Subcutaneous adipose tissue (tissue), 4 donors: ENCODE results near the gene CLK3. TPM values are rescaled to one million over a fixed set of nuclear protein-coding genes. Genes with fewer than 3 reads are reported as not detected.

Source experiments
- total RNA-seq, 4 donors: library from RNA; depleted of rRNA; stranded (reverse); fragments of >200 nt; gene quantifications; one replicate each; pipeline ENCODE4 v1.1.0, GENCODE V29; 2016
- TF ChIP-seq, protein P1 (sequence below): fragments of 450-650 bp; IDR thresholded peaks from one replicate; pipeline ENCODE4 v1.5.1; 2016; ENCODE audit warnings: low read depth, mild to moderate bottlenecking, control low read depth, antibody characterized with exemption, moderate library complexity

The CLK3 gene
- total RNA-seq, 4 donors from 2014 or later = 53.6 to 159 (median 103) TPM

DNA sequence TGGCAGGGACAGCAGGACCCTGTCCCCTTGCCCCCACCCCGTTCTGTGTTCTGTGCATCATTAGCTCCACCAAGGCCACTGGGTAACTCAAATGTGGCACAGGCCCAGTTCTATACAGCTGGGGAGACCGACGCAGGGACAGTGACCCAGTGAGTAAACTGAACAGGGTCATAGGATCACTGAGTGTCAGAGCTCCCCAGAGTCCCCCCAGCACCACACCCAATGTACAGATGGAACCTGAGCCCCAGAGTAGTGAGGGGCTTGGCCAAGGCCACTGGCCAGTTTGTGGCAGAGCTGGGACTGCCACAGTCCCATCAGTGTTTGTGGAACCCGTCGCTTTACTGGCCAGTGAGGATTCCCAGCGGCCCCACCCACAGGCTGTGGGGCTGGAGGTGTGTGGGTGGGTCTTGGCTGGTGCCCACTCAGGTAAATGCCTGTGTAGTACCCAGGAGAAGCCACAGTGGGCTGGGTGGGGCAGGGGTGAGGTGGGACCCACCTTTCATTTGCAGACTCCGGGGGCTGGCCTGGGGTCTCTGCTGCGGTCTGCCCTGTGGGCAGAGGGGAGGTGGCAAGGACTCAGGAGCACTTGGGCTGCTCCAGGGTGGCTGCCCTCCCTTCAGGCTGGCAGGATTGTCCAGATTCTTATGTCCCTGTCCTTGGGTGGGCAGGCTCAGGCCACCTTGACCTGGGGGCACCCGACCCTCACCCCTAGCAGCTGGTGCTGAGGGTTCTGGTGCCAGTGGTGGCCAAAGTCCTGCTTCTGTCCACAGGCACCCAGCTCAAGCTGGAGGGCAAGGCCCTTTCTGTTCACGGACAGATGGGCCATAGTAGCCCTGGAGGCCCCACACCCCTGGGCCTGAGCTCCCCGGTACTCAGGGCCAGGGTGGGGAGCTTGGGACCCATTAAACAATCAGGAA lies 11.6 kb upstream of the CLK3 start:
- TF ChIP-seq, protein P1, sequence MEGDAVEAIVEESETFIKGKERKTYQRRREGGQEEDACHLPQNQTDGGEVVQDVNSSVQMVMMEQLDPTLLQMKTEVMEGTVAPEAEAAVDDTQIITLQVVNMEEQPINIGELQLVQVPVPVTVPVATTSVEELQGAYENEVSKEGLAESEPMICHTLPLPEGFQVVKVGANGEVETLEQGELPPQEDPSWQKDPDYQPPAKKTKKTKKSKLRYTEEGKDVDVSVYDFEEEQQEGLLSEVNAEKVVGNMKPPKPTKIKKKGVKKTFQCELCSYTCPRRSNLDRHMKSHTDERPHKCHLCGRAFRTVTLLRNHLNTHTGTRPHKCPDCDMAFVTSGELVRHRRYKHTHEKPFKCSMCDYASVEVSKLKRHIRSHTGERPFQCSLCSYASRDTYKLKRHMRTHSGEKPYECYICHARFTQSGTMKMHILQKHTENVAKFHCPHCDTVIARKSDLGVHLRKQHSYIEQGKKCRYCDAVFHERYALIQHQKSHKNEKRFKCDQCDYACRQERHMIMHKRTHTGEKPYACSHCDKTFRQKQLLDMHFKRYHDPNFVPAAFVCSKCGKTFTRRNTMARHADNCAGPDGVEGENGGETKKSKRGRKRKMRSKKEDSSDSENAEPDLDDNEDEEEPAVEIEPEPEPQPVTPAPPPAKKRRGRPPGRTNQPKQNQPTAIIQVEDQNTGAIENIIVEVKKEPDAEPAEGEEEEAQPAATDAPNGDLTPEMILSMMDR = no peak

DNA sequence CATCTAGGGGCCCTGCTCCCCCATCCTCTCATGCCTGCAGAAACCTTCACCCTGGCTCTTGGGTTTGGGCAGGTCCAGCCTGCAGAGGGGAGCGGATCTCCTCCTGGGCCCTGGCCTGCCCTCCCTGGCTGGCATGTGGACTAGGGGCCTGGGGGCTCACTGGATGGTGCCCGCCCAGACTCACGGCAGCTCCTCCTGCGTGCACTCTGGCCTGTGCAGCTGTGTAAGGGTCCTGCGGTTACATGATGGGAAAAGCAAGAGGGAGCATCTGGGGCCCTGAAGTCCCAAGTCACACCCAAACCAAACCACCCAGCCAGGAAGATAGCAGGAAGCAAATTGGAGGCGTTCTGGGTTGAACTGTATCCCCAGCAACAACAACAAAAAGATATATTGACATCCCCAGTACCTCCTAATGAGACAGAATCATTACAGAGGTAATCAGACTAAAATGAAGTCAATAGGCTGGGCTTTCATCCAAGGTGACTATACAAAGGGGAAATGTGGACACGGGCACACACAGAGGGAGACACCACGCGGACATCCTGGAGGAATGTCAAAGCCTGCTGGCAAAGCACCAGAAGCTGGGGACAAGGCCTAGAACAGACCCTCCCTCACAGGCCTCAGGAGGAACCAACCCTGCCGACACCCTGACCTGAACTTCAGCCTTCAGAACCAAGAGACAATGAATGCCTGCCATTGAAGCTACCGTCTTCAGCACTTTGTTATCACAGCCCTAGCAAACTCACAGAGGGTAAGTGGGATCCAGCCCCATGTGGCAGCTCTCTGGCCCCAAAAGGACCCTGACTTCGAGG lies 10.4 kb upstream of the CLK3 start:
- TF ChIP-seq, protein P1 = no peak

GRCh38 chr15:74605795-74606150 lies 9.9 kb upstream of the CLK3 start:
- TF ChIP-seq, protein P1 = no peak

- TF ChIP-seq, protein P1 = no peak
Measured at GRCh38 chr15:74608786-74609185, 6.8 kb upstream of the CLK3 start.

GRCh38 chr15:74609938-74610301 lies 5.7 kb upstream of the CLK3 start:
- TF ChIP-seq, protein P1 = no peak

DNA sequence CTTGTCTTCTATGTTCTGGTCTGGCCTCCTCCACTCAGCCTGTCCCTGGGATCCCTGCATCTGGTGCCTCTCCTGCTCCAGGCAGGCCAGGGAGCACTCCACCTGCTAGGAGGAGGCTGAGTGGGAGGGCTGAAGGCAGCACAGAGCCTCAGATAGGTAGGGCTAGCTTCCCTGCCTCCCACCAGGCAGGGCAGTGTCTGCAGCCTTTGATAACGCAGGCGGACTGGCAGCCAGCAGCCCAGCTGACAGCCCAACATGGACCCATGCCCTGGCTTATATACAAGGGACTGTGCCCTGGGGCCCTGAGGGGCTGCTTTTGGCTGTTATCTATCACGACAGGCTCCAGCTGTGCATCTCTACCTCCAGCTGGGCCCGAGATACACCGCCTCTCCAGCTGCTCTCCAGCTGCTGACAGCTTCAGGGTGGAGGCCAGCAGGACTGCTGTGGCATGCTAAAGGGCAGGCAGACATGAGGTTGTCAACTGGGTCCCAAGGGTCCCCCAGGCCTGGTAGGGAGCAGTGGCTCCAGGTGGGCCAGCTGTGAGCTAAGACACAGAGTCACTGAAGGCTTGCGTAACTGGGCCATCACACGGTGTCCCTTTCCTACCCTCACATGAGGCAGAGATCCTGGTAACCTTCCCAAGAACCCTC lies 5.2 kb upstream of the CLK3 start:
- TF ChIP-seq, protein P1 = no peak

DNA sequence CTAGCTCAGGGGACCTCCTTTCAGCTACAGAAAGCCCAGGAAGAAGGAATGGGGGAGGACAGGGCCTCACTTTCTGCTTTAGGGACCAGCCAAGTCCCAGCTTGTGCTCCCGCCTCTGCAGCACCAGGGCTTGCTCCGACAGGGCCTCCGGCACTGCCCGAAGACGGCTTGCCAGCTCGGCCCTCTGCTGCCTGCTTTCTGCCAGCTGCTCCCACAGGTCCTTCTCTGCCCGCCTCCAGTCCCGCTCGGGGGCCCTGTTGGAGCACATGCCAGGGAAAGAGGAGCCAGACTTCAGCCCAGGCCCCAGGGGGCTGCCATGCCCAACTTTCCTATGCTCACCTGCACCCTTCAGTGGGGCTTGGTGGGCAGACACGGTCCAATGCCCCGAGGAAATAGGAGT lies 4.3 kb upstream of the CLK3 start:
- TF ChIP-seq, protein P1 = no peak
